SU-DHL-6 (cell line): ENCODE results near the gene ANTXRL.

ENCODE experiments used
- EZH2phosphoT487 ChIP-seq: fragments of 200-600 bp; sonication (generic), shearing (Covaris generic); conservative IDR thresholded peaks from 2 replicates; pipeline ENCODE4 v1.6.1; 2018; ENCODE audit warnings: mild to moderate bottlenecking, antibody characterized with exemption, low read length, moderate library complexity, mixed read lengths
- TF ChIP-seq, protein P1 (sequence below): fragments of 200-600 bp; sonication (generic); IDR thresholded peaks from one replicate; pipeline ENCODE4 v1.5.1; 2017; ENCODE audit warnings: antibody characterized with exemption, mild to moderate bottlenecking, low read length, moderate library complexity; ENCODE audit not compliant: insufficient read depth, poor library complexity, severe bottlenecking

DNA sequence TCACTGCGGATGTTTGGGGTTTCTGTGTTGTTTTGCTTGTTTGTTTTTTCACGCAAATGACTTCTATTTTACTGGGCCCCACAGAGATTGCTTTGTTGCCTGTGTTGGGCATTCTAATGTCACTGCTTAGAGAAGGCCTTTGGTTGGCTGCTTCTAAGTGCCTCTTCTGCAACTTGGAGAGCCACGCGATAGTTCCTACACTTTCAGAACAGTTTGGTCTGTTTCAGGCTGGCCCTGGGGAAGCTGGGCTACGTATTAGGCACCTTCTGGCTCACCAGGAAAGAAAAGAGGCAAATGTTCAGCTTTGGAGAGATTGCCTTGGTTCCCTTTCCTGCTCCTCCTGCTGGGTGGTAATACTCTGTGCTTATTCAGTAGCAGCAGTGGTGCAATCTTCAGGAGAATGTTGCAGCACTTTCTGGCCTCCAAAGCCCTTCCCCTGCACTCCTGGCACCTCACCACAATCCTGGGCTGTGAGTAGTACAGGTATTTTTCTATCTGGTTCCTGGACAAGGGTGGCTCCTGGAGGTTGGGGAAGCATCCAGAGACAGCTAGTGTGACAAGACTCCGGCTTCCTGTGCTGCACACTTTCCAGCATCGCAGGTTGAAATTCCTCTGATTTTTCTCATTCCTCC is 1.2 kb downstream of the ANTXRL start:
- TF ChIP-seq, protein P1, sequence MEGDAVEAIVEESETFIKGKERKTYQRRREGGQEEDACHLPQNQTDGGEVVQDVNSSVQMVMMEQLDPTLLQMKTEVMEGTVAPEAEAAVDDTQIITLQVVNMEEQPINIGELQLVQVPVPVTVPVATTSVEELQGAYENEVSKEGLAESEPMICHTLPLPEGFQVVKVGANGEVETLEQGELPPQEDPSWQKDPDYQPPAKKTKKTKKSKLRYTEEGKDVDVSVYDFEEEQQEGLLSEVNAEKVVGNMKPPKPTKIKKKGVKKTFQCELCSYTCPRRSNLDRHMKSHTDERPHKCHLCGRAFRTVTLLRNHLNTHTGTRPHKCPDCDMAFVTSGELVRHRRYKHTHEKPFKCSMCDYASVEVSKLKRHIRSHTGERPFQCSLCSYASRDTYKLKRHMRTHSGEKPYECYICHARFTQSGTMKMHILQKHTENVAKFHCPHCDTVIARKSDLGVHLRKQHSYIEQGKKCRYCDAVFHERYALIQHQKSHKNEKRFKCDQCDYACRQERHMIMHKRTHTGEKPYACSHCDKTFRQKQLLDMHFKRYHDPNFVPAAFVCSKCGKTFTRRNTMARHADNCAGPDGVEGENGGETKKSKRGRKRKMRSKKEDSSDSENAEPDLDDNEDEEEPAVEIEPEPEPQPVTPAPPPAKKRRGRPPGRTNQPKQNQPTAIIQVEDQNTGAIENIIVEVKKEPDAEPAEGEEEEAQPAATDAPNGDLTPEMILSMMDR = no peak
- TF ChIP-seq EZH2phosphoT487 = no peak
